Lower lobe of right lung (tissue), 2 donors: Measurements from ENCODE around the gene IL1RAPL2. TPM values are rescaled to one million over a fixed set of nuclear protein-coding genes. Genes with fewer than 3 reads are reported as not detected.

Source experiments
- ATAC-seq, 2 donors: fragments of 200-7000 bp; cut with Tn5 transposase; one replicate each; pipeline ENCODE4 v1.9.1; 2020 to 2022; ENCODE audit warnings: mild to moderate bottlenecking in 2 of 2, moderate library complexity in 2 of 2
- DNase-seq: peaks from one replicate; pipeline ENCODE4 v3.0.0-alpha.2; 2020
- H3K27ac ChIP-seq: fragments of 200-600 bp; one replicate; pipeline ENCODE4 v1.8.0; 2022
- H3K27me3 ChIP-seq: fragments of 200-600 bp; one replicate; pipeline ENCODE4 v1.8.0; 2022; ENCODE audit warnings: low read depth
- H3K36me3 ChIP-seq: fragments of 200-600 bp; one replicate; pipeline ENCODE4 v1.8.0; 2022; ENCODE audit warnings: mild to moderate bottlenecking
- H3K4me1 ChIP-seq: fragments of 200-600 bp; one replicate; pipeline ENCODE4 v1.8.0; 2022
- H3K4me3 ChIP-seq: fragments of 200-600 bp; one replicate; pipeline ENCODE4 v1.8.0; 2022; ENCODE audit warnings: mild to moderate bottlenecking
- H3K9me3 ChIP-seq: fragments of 200-600 bp; one replicate; pipeline ENCODE4 v1.8.0; 2022
- CTCF ChIP-seq: fragments of 200-600 bp; IDR thresholded peaks from one replicate; pipeline ENCODE4 v1.8.0; 2022; ENCODE audit warnings: antibody characterized with exemption, mild to moderate bottlenecking
- intact Hi-C: fragments of 100-400 bp; cut with DNase I; formaldehyde crosslinking; loops from one replicate; pipeline ENCODE4 v1.11.0; 2022
- total RNA-seq: library from RNA; stranded (reverse); fragmentation: NEBNext Ultra II Directional; extraction: Animal tissue kit (Norgen Biotek cat#: 25700); gene quantifications from one replicate; pipeline ENCODE4 v1.2.1, GENCODE V29; 2021
- donor health status: DM: no; HTN: yes; CAD: no; lungs with severe emphysema.

The IL1RAPL2 gene
- total RNA-seq, 1 donor from 2014 or later, result not detected

GRCh38 chrX:105480646-105481310 lies 914.8 kb downstream of the IL1RAPL2 start:
- Histone ChIP-seq H3K36me3 (no peaks in the 10 kb centered on the region), H3K9me3 (no peaks in the 10 kb centered on the region), H3K4me1 (no peaks in the 10 kb centered on the region), H3K27ac (no peak overlapping the region), H3K4me3 (no peak overlapping the region), H3K27me3 (no peaks in the 10 kb centered on the region)
- no peak for ATAC-seq
- intact Hi-C loops, result no loop called here
- TF ChIP-seq CTCF, result no peak
- no peak for DNase-seq

GRCh38 chrX:105483011-105483410 lies 917.0 kb downstream of the IL1RAPL2 start:
- Histone ChIP-seq H3K36me3 (no peaks in the 10 kb centered on the region), H3K9me3 (no peaks in the 10 kb centered on the region), H3K4me3 (no peak overlapping the region), H3K27ac (no peak overlapping the region), H3K4me1 (no peaks in the 10 kb centered on the region), H3K27me3 (no peaks in the 10 kb centered on the region)
- DNase-seq (no peak), ATAC-seq (no peak)
- TF ChIP-seq CTCF, result no peak
- intact Hi-C loops, result no loop called here

- H3K27me3 ChIP-seq, result no peaks in the 10 kb centered on the region
- ATAC-seq (no peak), DNase-seq (no peak)
- H3K4me3 ChIP-seq, result no peak overlapping the region
- H3K27ac ChIP-seq, result no peak overlapping the region
- H3K36me3 ChIP-seq, result no peaks in the 10 kb centered on the region
- intact Hi-C loops, result no loop called here
- TF ChIP-seq CTCF, result no peak
- H3K4me1 ChIP-seq, result no peaks in the 10 kb centered on the region
- H3K9me3 ChIP-seq, result no peaks in the 10 kb centered on the region
Observed at GRCh38 chrX:105488716-105489115, 922.7 kb downstream of the IL1RAPL2 start.

GRCh38 chrX:105495376-105495775 lies 929.4 kb downstream of the IL1RAPL2 start:
- Histone ChIP-seq H3K27me3 (no peaks in the 10 kb centered on the region), H3K4me3 (no peak overlapping the region), H3K9me3 (no peaks in the 10 kb centered on the region), H3K27ac (no peak overlapping the region), H3K4me1 (no peaks in the 10 kb centered on the region), H3K36me3 (no peaks in the 10 kb centered on the region)
- intact Hi-C loops, result no loop called here
- TF ChIP-seq CTCF, result no peak
- no peak for DNase-seq
- ATAC-seq, result no peak

GRCh38 chrX:105502336-105502735 lies 936.3 kb downstream of the IL1RAPL2 start:
- ATAC-seq, result no peak
- no peak overlapping the region for H3K4me3 ChIP-seq
- no peak overlapping the region for H3K27ac ChIP-seq
- H3K36me3 ChIP-seq, result no peaks in the 10 kb centered on the region
- no peaks in the 10 kb centered on the region for H3K9me3 ChIP-seq
- H3K27me3 ChIP-seq, result no peaks in the 10 kb centered on the region
- DNase-seq, result no peak
- intact Hi-C loops, result no loop called here
- TF ChIP-seq CTCF, result no peak
- no peaks in the 10 kb centered on the region for H3K4me1 ChIP-seq
